Amygdala (tissue), 56 donors: Measurements from ENCODE around the gene CARD9.
"Not testable (repeated sequence)": the region's sequence is repeated elsewhere in the genome, so short reads cannot be mapped to it uniquely, and the experiment has no call there.

Experiments
- DNase-seq, 56 donors: peaks; one replicate each; lab custom pipeline; 2025; lab: John Stamatoyannopoulos, UW

Gene CARD9

GRCh38 chr9:136326761-136327303 lies 46.6 kb downstream of the CARD9 start:
- DNase-seq: no peak

DNA sequence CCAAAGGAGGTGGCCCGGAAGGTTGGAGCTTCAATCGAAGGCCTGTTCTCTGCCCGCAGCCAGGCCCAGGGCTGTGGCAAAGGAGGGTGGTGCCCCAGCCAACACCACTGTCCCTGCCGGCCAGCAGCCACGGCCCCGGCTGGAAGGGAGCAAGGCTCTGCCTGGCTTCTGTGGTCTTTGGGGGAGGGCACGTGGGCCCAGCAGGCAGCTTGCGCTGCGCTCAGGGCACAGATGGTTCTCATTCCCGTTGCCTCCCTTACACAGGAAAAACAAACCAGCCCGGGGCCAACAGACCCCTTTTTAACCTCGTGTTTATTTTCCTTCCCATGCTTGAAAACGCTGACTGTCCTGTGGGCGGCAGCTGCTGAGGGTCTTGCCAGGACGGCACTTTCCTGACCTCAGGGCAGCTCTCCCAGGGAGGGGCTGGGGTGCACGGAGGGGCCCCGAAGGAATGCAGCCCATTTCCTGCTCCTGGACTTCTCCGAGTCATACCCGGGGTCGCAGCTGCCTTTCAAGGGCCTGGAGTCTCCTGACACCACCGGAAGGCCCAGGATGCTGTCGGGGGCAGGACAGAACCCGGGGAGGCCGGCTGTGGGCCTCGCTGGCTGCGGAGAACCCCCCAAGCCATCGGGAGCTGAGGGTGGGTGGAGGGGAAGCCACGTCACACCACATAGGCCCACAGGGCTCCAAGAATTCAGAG lies 47.3 kb downstream of the CARD9 start:
- DNase-seq: peak in 15 of 56 donors; percentile 8 to 55 (median 35)

DNA sequence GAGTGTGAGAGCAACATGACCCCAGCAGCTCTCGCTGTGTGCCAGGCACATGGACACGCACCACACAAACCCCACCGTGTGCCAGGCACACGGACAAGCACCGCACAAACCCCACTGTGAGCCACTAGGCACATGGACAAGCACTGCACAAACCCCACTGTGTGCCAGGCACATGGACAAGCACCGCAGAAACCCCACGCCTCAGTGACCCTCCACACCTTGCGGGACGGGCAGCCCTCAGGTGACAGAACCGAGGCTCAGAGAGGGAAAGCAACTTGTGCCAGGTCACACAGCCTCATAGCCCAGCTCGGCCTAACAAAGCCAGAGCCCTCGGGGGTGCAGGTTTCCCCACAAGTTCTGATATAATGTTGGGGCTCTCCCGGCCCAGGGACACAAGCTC lies 48.1 kb downstream of the CARD9 start:
- no peak for DNase-seq

DNA sequence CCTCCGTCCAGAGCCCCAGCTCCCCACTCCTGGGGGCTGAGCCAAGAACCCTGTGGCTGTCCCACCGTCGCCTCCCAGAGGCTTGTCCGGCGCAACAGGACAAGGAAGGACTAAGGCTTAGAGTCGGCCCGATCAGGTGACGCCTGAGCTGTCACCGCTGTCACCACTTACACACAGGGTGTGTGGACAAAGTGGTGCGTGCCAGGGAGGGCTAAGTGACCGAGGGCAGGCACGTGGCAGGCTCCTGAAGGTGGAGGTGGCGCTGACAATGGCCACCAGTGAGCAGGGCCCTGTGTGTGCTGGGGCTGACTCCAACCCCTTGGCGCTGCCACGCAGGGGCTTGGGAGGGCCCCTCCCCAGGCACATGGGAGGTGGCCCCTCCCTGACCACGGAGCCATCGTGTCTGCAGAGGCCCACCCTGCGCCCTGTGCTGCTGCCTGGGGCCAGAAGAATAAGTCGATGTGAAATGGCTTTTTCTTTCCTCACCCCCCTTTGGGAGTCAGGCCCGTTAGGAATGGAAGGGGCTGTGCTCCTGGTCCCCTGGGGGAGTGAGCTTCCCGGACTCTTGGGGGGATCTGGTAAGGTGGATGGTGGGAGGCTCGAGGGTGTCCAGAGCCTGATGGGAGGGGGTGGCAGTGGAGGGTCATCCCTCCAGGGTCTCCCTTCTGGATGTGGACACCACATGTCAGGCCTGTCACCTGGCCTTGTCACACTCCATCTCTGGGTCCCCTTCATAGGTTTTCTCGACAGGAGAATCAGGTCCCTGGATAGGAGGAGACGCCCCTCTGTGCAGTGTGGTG lies 48.8 kb downstream of the CARD9 start:
- no peak for DNase-seq

DNA sequence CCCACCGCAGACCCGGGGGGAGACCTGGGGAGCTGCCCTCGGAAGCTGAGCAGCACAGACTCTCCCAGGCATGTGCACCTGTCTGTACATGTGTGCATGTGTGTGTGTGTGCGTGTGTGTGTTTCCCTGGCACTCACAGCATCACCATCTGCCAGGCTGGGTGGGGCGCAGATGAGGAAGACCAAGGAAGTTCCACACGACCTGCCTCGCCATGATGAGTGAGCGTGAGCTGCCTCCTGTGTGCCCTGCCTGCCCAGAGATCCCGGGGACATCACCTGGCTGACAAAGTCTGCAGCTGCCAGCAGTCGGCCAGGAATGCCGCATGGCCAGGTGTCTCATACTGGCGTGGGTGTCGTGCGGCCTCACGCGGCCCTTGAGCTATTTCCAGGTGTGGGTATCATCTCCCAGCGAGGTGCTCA lies 50.1 kb downstream of the CARD9 start:
- no peak for DNase-seq

GRCh38 chr9:136322756-136323330 lies 50.6 kb downstream of the CARD9 start:
- no peak for DNase-seq

- no peak for DNase-seq
Measured at GRCh38 chr9:136321561-136321960, 51.9 kb downstream of the CARD9 start.

DNA sequence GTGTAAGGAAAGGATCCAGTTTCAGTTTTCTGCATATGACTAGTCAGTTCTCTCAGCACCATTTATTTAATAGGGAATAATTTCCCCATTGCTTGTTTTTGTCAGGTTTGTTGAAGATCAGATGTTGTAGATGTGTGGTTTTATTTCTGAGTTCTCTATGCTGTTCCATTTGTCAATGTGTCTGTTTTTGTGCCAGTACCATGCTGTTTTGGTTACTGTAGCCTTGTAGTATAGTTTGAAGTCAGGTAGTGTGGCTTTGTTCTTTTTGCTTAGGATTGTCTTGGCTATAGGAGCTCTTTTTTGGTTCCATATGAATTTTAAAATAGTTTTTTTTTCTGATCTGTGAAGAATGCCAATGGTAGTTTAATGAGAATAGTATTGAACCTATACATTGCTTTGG lies 52.5 kb downstream of the CARD9 start:
- DNase-seq: not testable (repeated sequence)

DNA sequence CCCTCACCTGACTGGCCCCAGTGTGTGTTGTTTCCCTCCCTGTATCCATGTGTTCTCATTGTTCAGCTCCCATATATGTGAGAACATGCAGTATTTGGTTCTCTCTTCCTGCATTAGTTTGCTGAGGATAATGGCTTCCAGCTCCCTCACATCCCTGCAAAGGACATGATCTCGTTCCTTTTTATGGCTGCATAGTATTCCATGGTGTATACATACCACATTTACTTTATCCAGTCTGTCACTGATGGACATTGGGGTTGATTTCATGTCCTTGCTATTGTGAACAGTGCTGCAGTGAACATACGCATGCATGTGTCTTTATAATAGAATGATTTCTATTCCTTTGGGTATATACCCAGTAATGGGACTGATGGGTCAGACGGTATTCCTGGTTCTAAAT lies 53.5 kb downstream of the CARD9 start:
- not testable (repeated sequence) for DNase-seq

GRCh38 chr9:136319244-136319643 lies 54.2 kb downstream of the CARD9 start:
- not testable (repeated sequence) for DNase-seq

DNA sequence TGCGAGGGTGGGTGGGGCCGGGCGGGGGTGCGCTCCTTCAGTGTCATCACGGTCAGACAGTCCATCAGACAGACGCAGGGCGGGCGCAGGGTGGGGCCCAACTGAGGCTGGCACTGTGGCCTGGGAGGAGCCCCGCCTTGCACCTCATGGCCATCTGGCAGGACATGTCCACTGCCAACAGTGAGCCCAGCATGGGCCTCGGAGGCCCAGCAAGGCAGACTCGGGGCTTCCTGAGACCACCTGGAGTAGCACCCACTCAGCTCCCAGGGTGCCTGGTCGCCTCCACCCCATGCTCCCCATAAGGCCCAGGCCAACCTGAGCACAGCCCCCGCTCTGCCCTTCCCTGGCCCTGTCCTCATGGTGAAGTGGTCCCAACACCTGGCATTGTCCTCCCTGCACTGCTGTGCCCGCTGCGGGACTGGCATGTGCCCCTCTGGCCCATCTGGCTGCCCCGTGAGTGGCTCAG lies 54.7 kb downstream of the CARD9 start:
- no peak for DNase-seq

- DNase-seq: no peak
Measured at GRCh38 chr9:136318111-136318775, 55.2 kb downstream of the CARD9 start.

- DNase-seq: no peak
Measured at GRCh38 chr9:136317695-136318094, 55.8 kb downstream of the CARD9 start.

DNA sequence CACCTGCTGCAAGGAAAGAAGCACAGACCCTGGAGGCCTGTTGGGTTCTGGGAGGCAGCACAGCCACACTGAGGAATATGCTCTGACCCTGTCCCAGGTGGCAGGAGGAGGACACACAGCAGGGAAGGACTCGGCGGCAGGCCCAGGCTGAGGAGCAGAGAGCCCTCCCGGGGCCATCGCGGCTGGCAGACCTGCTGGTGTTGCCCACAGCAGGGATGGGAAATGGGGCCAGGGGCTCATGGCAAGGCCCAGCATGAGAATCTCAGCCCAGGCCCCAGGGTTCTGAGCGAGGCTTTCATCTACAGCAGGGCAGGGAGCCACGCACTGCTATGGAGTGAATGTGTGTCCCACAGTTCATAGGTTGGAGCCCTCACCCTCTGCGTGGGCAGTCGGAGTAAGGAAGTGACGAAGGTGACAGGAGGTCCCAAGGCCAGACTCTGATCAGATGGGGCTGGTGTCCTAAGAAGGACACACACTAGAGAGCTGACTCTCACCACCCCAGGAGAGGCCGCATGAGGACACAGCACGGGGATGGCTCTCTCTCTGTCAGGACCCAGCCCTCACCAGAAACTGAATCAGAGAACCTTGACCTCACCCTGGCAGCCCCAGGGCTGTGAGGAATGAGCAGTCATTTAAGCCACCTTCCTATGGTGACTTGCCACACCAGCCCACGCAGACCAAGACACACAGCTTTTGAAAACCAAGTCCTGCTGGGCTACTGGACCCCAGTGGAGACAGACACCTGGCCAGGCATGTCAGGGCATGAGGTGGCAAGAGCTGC lies 56.4 kb downstream of the CARD9 start:
- DNase-seq: no peak

DNA sequence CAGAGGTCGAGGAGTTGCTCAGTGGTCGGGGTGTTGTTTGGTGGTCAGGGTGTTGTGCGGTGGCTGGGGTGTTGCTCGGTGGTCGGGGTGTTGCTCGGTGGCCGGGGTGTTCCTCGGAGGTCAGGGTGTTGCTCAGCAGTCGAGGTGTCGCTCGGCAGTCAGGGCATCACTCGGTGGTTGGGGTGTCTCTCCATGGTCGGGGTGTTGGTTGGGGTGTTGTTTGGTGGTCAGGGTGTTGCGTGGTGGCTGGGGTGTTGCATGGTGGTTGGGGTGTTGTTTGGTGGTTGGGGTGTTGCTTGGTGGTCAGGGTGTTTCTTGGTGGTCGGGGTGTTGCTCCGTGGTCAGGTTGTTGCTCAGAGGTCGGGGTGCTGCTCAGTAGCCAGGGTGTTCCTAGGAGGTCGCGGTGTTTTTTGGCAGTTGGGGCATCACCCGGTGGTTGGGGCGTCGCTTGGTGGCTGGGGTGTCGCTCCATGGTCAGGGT lies 57.2 kb downstream of the CARD9 start:
- peak in 1 of 56 donors; percentile 23 for DNase-seq

- no peak for DNase-seq
Measured at GRCh38 chr9:136314944-136315343, 58.5 kb downstream of the CARD9 start.

GRCh38 chr9:136314056-136314416 lies 59.4 kb downstream of the CARD9 start:
- no peak for DNase-seq
